ENCODE results near the gene ATP10B. TPM values are rescaled to one million over a fixed set of nuclear protein-coding genes. Genes with fewer than 3 reads are reported as not detected.

Gene ATP10B
- total and polyA plus RNA-seq, 2 of the 8 experiments (the other 6 are each of a cell fraction or from before 2014, with no cell fraction given) = 0.06 to 0.11 TPM

GRCh38 chr5:160749026-160749425, 103.0 kb downstream of the ATP10B start:
- Histone ChIP-seq H3K14ac (ENCODE audit: insufficient read length) (no peak overlapping the region), H2BK5ac (ENCODE audit: low read depth, low read length) (no peak overlapping the region), H4K5ac (ENCODE audit: insufficient read length, low read depth, low read length) (no peak overlapping the region), H3K4ac (replicated peaks; ENCODE audit: insufficient read length, low read depth, low read length) (no peak overlapping the region), H4K8ac (ENCODE audit: extremely low read depth, insufficient read depth, low read length) (no peak overlapping the region), H3K23ac (ENCODE audit: insufficient read length) (no peak overlapping the region), H2AFZ (ENCODE audit: low read length) (no peak overlapping the region), H2BK15ac (ENCODE audit: low read length) (no peak overlapping the region), H3K27me3 (replicated peaks in 1 of 4; ENCODE audit: control insufficient read depth in 3 of 4, extremely low read depth in 1 of 4, insufficient read depth in 3 of 4, low read length in 3 of 4) (no peaks in the 10 kb centered on the region), H2BK20ac (ENCODE audit: low read length) (no peak overlapping the region), H3K36me3 (ENCODE audit: control insufficient read depth in 2 of 4, insufficient read depth in 4 of 4, low read length in 3 of 4) (no peaks in the 10 kb centered on the region), H2BK120ac (replicated peaks; ENCODE audit: low read depth, low read length) (no peak overlapping the region), H3K9me3 (ENCODE audit: insufficient read depth in 2 of 2, low read depth in 1 of 2, low read length in 1 of 2) (no peaks in the 10 kb centered on the region), H3K27ac (ENCODE audit: low read depth, low read length) (no peak overlapping the region), H3K23me2 (ENCODE audit: low read depth, low read length) (no peaks in the 10 kb centered on the region), H4K91ac (replicated peaks; ENCODE audit: insufficient read length, low read length) (no peak overlapping the region), H3K4me2 (ENCODE audit: insufficient read depth in 1 of 2, low read depth in 2 of 2, low read length in 2 of 2) (no peak overlapping the region), H2BK12ac (ENCODE audit: low read depth, low read length) (no peak overlapping the region), H3K79me1 (ENCODE audit: low read depth, low read length) (no peaks in the 10 kb centered on the region), H2AK5ac (ENCODE audit: low read depth, low read length) (no peak overlapping the region), H3K9ac (replicated peaks in 1 of 4; ENCODE audit: extremely low read depth in 1 of 4, low read depth in 3 of 4, low read length in 3 of 4) (no peak overlapping the region), H3K4me1 (replicated peaks in 1 of 4; ENCODE audit: control insufficient read depth in 3 of 4, insufficient read depth in 4 of 4, low read length in 3 of 4) (peaks cover 0 to 4% (median 0%) of the 10 kb centered on the region in 4 experiments; a peak in 3 of 7 replicates), H4K20me1 (replicated peaks in 1 of 2; ENCODE audit: control insufficient read depth in 1 of 2, insufficient read depth in 2 of 2, low read length in 2 of 2) (no peaks in the 10 kb centered on the region), H3K79me2 (ENCODE audit: control insufficient read depth in 1 of 2, insufficient read depth in 2 of 2, low read length in 2 of 2) (no peaks in the 10 kb centered on the region), H3K4me3 (ENCODE audit: extremely low read depth in 1 of 4, insufficient read depth in 2 of 4, low read depth in 3 of 4, low read length in 4 of 4) (no peak overlapping the region), H3K56ac (replicated peaks; ENCODE audit: insufficient read length, low read depth, low read length) (no peak overlapping the region), H3K18ac (ENCODE audit: extremely low read depth, low read length) (no peak overlapping the region)
- CTCF ChIA-PET (ENCODE audit: partially characterized antibody) = no interaction called here
- TF ChIP-seq CBX5 (IDR thresholded peaks at IDR 0.05; ENCODE audit: low read depth, low read length) = no peak
- no peak for TF ChIP-seq JUN (IDR thresholded peaks at IDR 0.05; ENCODE audit: low read depth, low read length)
- TF ChIP-seq FOSL1 (IDR thresholded peaks at IDR 0.05; ENCODE audit: insufficient read depth, low read depth, low read length) = no peak
- no peak for TF ChIP-seq YY1 (IDR thresholded peaks at IDR 0.05; ENCODE audit: low read depth, low read length)
- FAIRE-seq (no peak), DNase-seq (ENCODE audit: low read depth in 1 of 2, low spot score in 2 of 2) (no peak)
- WGBS, 2 experiments (ENCODE audit: extremely low coverage in 1 of 2, insufficient coverage in 1 of 2, insufficient read length in 1 of 2, insufficient replicate concordance in 2 of 2, low coverage in 1 of 2, low lambda C conversion rate in 2 of 2, missing lambda C conversion rate in 1 of 2) = 92% methylated on average over 3 of the region's 3 CpGs; no CpG with 5 or more reads in 1 of the 2 experiments
- POLR2A ChIA-PET (ENCODE audit: partially characterized antibody) = no interaction called here

All from H1 (cell line).